CD4-positive, alpha-beta T cell treated with Interleukin-17A for 4 hours (primary cell): Measurements from ENCODE around the gene UBE2G2.
A peak's percentile ranks its signal among the peaks of the same experiment; 100 is the strongest.
"Not testable (repeated sequence)": the region's sequence is repeated elsewhere in the genome, so short reads cannot be mapped to it uniquely, and the experiment has no call there.

Experiments used
- DNase-seq: peaks from one replicate; pipeline ENCODE4 v3.0.0-alpha.2; 2020; ENCODE audit warnings: mixed read lengths

Gene UBE2G2

GRCh38 chr21:44835647-44835973 is 34.0 kb upstream of the UBE2G2 start:
- no peak for DNase-seq

GRCh38 chr21:44834951-44835646 is 33.5 kb upstream of the UBE2G2 start:
- no peak for DNase-seq

- no peak for DNase-seq
Measured at GRCh38 chr21:44834231-44834950, 32.8 kb upstream of the UBE2G2 start.

- DNase-seq: no peak
Measured at GRCh38 chr21:44833663-44834062, 32.0 kb upstream of the UBE2G2 start.

DNA sequence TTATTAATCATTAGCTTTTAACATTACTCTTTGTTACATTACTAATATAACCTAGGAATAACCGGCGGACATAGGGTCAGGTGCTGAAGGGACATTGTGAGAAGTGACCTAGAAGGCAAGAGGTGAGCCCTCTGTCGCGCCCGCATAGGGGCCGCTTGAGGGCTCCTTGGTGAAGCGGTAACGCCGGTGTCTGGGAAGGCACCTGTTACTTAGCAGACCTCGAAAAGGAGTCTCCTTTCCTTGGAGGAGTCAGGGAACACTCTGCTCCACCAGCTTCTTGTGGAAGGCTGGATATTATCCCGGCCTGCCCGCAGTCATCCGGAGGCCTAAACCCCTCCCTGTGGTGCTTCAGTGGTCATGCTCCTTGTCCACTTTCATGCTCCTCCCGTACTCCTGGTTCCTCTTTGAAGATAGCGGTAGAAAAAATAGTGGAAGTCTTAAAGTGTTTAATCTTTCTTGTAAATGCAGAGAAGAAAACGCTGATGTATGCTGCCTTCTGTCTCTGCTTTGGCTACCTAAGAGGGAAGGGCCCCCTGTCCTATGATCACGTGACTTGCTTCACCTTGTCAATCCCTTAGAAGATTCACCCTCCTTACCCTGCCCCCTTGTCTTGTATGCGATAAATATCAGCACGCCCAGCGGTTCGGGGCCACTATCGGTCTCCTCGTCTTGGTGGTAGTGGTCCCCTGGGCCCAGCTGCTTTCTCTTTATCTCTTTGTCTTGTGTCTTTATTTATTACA is 31.1 kb upstream of the UBE2G2 start:
- DNase-seq: not testable (repeated sequence)

- DNase-seq: no peak
Measured at GRCh38 chr21:44831227-44831860, 29.7 kb upstream of the UBE2G2 start.

- DNase-seq: no peak
Measured at GRCh38 chr21:44829507-44830092, 28.0 kb upstream of the UBE2G2 start.

- no peak for DNase-seq
Measured at GRCh38 chr21:44828362-44829056, 26.9 kb upstream of the UBE2G2 start.

DNA sequence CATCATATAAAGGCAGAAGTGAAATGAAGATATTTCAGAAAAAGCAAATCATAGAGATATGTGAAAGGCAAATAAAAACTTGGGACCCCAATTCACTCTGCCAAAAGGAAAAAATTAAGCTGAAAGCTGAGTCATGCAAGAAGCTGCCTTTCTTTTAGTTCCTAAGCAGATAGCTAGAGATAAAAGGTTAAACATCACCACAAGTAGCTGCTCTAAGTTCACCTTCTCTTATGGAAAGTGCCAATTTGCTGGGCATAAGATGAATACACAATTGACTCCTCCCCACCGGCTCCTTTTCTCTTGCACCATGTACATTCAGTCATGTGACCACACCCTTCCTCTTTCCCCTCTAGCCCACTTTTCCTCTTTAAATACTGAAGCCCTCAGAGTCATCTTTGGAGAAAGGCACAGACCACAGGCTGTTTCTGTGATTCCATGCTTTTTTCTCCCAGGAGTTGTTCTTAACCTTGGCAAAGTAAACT is 21.6 kb upstream of the UBE2G2 start:
- DNase-seq: no peak

GRCh38 chr21:44822484-44823178 is 21.0 kb upstream of the UBE2G2 start:
- no peak for DNase-seq

DNA sequence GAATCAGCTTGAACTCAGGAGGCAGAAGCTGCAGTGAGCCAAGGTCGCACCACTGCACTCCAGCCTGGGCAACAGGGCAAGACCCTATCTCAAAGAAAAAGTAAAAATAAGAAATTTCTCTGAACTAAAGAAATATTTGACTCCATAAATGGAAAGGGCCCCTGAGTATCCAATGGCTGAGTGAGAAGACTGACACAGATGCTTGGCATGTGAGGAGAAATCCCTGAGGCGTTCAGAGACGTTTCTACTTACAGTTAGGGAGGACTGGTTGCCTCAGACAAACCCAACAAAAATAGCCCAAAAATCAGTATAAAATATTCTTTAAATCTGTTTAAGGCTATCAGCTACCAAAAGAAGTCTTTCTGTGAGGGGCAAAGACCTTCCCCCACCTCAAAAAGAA is 19.2 kb upstream of the UBE2G2 start:
- DNase-seq: no peak

- DNase-seq: no peak
Measured at GRCh38 chr21:44819283-44820243, 17.9 kb upstream of the UBE2G2 start.

- no peak for DNase-seq
Measured at GRCh38 chr21:44818640-44819011, 17.0 kb upstream of the UBE2G2 start.

DNA sequence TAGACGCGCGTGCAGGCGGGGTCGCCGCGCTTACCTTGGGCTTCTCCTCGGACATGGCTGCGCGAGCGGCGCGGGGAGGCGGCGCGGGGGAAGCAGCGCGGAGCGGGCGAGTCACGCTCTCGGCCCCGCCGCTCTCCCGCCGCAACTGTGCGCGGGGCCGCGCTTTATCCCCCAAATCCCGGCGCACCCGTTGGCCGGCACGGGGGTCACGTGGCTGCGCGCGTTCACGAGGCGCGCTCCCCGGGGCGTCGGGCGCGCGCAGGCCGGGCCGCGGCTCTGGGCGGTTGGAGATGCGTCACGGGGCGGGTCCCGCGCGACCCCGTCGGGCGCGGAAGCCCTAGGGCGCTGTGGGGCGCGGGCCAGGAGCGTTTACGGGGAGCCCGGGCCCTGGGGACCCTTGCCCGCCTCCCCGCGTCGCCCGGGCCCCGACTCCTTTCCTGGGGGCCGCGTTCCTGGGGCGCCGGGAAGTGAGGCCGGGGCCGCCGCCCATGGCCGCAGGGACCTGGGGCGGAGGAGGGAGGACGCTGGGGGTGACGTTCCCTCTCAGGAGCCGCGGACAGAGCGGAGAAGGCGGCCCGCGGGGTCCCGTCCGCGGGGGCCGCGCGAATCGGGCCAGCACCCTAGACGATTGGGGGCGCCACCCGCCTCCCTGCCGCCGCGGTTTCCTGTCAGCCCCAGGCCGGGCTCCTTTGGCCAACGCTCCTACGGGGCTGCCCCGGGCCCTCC is 16.5 kb upstream of the UBE2G2 start, which contains the start of gene SUMO3:
TSS of gene SUMO3 (minus strand) at position 149 of the 726 bp plus-strand sequence. CDS start at position 55, 94 bp downstream.
- peak; percentile 85 for DNase-seq

DNA sequence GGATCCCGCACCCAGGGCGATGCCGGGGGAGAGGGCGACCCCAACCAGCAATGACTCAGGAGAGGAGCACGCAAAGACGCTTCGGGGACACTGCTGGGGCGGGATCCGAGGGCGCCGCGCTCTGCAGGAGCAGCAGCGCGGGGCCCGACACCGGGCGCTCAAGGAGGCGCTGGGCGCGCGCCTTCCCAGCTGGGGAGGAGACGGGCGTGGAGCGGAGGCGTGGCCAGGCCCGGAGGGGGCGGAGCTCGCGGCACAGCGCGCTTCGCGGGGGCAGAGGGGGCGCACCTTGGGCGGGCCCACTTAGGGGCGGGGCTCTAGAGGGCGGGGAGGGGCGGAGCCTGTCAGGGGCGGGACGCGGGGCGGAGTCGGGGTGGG is 15.9 kb upstream of the UBE2G2 start:
- peak; percentile 96 for DNase-seq

- no peak for DNase-seq
Measured at GRCh38 chr21:44816761-44817505, 15.3 kb upstream of the UBE2G2 start.

- no peak for DNase-seq
Measured at GRCh38 chr21:44815852-44816628, 14.4 kb upstream of the UBE2G2 start.

DNA sequence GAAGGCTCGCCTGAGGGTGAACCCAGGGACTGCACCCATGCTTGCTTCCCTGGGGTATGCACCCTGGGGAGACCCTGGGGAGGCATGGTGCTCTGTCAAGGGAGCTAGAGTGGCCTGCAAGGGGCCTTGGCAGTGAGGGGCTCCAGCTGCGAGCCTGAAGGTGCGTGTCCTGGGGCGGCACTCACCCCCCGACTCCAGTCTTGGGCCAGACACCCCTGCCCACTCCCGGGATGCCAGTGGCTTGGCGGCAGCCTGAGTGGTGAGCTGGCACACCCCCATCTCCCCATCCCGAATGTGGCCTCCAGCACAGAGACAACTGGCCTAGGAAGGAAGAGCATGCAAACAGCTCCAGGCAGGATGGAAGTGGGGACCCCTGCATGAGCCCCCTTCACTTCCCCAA is 13.6 kb upstream of the UBE2G2 start:
- no peak for DNase-seq
